Measurements from ENCODE around the gene NPFFR2. TPM values are rescaled to one million over a fixed set of nuclear protein-coding genes. Genes with fewer than 3 reads are reported as not detected.
"Not testable (repeated sequence)": the region's sequence is repeated elsewhere in the genome, so short reads cannot be mapped to it uniquely, and the experiment has no call there.

The NPFFR2 gene
- total RNA-seq, 1 donor from 2014 or later = not detected

DNA sequence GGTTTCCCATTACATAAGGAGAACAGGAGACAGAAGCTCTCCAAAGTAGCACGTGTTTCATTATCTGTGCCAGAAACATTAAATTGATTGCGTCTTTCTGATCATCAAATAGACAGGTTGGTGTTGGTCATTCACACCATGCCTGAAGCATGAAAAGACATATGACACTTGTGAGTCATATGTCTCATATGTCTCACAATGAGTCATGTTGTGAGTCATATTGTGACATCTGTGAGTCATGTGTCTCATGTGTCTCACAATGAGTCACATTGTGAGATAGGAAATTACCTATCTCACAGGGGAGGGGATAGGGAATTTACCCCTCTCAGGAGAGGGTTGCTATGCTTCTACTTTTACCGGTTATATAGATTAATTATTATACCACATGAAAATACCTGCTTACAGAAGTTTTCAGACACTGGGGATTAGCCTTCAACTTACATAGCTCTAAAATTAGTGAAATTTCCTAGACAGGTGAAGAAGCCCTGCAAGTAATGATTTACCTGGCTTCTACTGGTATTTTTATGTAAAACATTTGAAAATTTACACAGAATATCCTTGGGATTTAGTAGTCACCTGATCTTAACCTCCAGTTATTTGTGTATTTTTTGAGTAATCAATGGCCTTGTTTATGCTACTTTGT is 80.8 kb downstream of the NPFFR2 start:
- no peak for DNase-seq

DNA sequence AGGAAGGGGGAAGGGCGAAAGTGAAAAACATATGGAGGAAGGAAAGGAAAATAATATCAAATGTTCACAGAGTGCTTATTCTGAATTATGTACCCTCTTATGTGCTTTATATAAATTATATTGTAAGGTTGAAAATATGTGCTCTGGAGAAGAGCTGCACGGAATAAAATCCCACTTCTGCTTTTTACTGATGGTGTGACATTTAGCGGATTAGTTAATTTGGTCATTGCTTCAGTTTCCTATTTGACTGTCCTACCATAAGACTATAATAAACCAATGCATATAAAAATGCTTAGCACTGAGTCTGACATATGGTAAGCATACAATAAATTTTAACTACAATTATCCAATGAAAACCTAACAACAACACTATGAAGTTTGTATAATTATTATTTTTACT is 86.2 kb downstream of the NPFFR2 start:
- no peak for DNase-seq

DNA sequence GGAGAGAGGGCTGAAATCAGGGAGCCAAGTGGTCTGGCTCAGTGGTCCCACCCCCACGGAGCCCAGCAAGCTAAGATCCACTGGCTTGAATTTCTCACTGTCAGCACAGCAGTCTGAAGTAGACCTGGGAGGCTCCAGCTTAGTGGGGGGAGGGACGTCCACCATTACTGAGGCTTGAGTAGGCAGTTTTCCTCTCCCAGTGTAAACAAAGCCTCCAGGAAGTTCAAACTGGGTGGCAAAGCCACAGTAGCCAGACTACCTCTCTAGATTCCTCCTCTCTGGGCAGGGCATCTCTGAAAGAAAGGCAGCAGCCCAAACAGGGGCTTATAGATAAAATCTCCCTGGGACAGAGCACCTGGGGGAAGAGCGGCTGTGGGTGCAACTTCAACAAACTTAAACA is 88.1 kb downstream of the NPFFR2 start:
- no peak for DNase-seq

DNA sequence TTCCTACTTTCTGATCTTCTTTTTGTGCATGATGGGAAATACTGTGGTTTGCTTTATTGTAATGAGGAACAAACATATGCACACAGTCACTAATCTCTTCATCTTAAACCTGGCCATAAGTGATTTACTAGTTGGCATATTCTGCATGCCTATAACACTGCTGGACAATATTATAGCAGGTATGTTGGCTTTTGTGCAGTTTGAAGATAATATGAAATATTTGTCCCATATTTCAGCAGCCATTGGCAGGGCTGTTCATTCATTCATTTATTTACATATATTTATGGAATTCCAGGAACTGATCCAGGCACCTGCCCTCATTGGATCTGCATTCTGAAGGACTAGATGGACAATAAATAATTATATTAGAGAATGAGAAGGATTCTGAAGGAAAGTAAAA is 96.9 kb downstream of the NPFFR2 start:
- no peak for DNase-seq

DNA sequence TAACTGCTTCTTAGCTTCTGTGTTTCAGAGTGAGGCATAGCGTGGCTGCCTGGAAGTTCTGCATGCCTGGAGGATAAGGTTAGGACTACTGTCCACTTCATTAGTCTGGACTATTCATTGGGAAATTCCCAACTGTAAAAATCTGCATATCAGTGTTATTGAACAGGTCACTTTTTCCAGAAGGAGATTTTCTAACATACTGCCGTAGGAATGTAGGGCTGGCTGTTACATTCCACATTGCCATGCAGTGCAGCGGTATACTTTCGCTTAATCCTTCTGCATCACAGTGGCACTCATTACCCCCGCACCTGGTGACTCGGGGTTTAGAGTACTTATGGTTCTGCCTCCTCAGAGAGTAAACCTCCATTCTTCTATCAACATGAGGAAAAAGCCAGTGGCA is 104.6 kb downstream of the NPFFR2 start:
- no peak for DNase-seq

DNA sequence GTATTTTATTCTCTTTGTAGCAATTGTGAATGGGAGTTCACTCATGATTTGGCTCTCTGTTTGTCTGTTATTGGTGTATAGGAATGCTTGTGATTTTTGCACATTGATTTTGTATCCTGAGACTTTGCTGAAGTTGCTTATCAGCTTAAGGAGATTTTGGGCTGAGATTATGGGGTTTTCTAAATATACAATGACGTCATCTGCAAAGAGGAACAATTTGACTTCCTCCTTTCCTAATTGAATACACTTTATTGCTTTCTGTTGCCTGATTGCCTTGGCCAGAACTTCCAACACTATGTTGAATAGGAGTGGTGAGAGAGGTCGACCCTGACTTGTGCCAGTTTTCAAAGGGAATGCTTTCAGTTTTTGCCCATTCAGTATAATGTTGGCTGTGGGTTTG is 108.2 kb downstream of the NPFFR2 start:
- DNase-seq = not testable (repeated sequence)

DNA sequence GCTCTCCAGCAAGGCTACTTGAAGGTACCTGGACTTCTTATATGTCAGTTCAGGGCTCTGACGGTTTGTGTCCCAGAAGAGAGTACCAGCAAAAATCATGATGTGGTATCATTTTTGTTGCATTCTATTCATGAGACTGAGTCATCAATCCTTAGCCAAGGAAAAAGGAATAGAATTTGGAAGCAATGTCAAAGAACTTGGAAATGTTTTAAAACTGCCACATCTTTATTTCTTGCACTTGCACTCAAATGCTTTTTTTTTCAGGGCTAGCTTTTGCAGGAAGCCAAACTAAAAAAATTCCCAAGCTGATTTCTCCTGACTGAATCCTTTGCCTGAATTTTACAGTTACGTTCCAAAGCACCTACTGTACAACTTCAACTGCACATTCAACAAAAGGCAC is 112.4 kb downstream of the NPFFR2 start:
- no peak for DNase-seq

DNA sequence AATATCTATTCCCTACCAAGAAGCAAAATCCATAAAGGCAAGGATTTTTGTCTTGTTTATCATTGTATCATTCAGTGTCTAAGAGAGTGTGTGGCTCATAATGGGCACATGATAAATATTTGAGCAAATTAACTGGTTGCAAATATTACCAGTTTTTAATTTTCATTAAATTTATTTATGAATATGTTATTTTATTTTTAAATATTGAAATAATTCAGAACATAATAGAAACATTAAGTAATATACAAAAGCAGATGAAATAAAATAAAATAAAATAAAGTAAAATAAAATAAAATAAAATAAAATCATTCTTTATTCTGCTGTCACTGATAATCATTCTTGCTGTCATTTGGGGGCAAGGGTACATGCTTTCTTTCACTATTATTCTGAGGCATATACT is 120.9 kb downstream of the NPFFR2 start:
- no peak for DNase-seq

DNA sequence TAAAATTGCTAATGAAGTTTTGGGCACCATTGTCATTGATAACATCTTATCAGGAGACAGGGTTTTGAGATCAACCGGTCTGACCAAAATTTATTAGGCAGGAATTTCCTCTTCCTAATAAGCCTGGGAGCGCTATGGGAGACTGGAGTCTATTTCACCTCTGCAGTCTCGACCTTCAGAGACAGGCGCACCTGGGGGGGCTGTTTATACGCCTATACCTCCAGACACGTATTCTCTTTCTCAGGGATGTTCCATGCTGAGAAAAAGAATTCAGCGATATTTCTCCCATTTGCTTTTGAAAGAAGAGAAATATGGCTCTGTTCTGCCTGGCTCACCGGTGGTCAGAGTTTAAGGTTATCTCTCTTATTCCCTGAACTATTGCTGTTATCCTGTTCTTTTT is 121.8 kb downstream of the NPFFR2 start:
- DNase-seq = not testable (repeated sequence)

DNA sequence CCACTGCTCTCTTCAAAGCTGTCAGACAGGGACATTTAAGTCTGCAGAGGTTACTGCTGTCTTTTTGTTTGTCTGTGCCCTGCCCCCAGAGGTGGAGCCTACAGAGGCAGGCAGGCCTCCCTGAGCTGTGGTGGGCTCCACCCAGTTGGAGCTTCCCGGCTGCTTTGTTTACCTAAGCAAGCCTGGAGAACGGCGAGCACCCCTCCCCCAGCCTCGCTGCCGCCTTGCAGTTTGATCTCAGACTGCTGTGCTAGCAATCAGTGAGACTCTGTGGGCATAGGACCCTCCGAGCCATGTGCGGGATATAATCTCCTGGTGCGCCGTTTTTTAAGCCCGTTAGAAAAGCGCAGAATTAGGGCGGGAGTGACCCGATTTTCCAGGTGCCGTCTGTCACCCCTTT is 137.5 kb downstream of the NPFFR2 start:
- DNase-seq = not testable (repeated sequence)

DNA sequence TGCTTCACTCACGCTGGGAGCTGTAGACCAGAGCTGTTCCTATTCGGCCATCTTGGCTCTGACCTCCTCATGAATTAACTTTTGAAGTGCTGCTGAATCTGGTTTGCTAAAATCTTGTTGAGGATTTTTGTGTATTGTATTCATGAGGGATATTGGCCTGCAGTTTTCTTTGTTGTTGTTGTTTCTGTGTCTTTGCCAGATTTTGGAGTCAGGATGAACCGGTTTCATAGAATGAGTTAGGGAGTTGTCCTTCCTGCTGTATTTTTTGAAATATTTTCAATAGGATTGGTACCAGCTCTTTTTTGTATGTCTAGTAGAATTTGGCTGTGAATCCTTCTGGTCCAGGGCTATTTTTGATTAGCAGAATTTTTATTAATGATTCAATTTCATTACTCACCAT is 138.1 kb downstream of the NPFFR2 start:
- DNase-seq = no peak

DNA sequence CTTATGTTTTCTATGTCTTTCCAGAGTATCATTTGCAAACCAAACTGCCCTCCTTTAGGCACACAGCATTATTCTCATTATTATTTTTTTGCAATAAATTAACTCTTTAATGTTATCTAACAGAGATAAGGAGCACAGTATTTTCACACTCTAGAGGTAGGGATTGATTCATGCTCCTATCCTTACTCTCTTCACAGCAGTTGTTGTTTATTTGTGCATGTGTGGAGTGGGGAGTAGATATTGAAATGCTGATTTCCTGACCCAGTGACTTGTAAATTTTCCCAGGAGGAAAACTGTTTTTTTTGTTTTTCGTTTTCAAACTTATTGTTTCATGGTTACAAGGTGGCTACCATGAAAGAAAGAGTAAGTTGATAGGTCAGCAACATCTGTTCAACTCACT is 140.0 kb downstream of the NPFFR2 start:
- DNase-seq = no peak

DNA sequence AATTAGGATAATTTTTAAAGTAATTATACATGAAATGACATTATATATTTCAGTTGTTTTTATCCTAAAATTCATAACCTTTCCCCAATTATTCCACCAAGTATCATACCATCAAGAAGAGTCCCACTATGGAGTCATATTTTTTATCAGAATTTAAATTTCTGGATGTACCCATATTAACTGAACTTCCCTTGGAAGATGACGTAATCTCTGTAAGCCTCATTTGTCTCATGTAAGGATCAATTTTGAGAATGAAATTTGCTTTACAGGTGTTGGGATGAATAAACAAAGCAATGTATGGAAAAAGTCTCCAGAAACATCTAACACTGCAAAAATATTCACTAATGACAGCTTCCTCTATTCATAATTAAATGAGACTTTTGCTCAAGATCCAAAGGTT is 147.5 kb downstream of the NPFFR2 start:
- DNase-seq = no peak

DNA sequence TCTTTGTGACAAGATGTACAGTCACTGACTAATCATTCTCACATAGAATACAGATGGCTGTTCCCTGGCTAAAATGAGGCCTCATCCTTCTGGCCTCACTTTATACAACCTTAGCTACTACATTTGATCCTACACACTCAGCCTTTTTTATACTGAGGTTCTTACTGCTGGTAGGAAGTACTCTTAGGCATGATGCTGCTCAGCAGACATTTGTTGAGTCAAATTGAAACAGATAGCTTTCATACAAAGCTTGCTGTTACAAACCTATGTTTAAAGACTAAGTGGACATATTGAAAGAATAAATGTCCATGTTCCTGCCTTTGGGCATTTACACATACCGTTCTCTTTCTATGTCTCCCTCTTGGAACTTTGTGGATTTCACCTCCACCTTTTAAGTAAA is 154.9 kb downstream of the NPFFR2 start:
- no peak for DNase-seq

DNA sequence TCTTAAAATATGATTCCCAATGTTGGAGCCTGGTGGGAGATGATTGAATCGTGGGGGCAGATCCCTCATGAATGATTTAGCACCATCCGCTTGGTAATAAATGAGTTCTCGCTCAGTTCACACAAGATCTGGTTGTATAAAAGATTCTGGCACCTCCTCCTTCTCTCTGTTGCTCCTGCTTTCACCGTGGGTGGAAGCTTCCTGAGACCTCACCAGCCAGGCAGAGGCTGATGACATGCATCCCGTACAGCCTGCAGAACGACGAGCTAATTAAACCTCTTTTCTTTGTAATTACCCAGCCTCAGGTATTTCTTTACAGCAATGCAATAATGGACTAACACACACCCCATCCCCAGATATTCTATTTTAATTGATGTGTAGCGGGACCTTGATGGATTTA is 162.2 kb downstream of the NPFFR2 start:
- DNase-seq = no peak

DNA sequence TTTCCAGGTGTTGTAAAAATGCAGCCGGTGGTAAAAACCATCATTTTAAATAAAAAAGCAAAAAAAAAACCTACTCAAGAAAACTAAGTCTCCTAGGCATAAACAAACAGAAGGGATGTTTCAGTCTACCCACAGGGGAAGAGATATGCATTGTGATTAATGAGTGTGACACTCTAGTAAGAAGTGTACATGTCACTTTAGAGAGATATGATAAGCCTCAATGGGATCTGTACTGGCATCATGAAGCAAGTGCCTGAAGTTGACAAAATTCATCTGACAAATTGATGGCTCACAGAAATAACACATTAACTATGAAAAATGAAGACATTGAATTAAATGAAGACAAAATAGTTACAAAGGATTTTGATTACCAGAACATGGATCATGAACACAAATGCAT is 162.7 kb downstream of the NPFFR2 start:
- DNase-seq = no peak

Other genes with a start within 250 kb of the NPFFR2 start
- 0.31 TPM for gene GC, start 247.9 kb upstream of the NPFFR2 start, total RNA-seq

All from occipital lobe (tissue), 2 donors.